ENCODE results near the gene TRAPPC12. TPM values are rescaled to one million over a fixed set of nuclear protein-coding genes. Genes with fewer than 3 reads are reported as not detected.

TRAPPC12 gene
- total RNA-seq, 4 donors from 2014 or later, result 52.2 to 90.7 (median 77.6) TPM

DNA sequence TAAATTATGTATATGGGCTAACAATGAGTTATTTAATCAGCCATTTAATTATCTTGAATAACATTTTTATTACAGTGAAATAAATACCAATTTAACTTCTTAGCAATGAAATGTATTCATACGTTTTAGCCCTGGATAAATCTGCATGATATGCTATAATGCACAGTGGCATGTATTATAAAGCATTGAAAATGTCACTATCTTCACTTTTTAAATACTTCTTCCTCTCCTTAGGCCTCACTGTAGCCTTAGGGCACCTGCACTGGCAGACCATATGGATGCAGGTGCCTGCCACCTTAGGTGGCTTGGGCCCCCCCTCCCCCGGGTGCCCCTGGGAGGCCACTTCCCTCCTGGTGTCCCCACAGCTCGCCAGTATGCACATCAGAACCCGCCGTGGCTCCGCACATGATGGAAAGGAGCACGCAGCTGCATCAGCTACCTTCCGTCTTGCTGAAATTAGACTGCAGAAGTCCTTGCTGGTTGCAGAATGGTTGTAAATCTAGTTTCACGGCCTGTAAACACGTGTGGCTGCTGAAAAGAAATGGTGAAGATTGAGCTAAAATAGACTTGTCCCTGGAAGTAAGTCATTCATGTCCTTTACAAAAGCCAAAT is 83.1 kb downstream of the TRAPPC12 start:
- no peak for TF ChIP-seq POLR2A (IDR thresholded peaks at IDR 0.05)
- no peak for TF ChIP-seq EP300 (IDR thresholded peaks at IDR 0.05)
- TF ChIP-seq, protein P1, sequence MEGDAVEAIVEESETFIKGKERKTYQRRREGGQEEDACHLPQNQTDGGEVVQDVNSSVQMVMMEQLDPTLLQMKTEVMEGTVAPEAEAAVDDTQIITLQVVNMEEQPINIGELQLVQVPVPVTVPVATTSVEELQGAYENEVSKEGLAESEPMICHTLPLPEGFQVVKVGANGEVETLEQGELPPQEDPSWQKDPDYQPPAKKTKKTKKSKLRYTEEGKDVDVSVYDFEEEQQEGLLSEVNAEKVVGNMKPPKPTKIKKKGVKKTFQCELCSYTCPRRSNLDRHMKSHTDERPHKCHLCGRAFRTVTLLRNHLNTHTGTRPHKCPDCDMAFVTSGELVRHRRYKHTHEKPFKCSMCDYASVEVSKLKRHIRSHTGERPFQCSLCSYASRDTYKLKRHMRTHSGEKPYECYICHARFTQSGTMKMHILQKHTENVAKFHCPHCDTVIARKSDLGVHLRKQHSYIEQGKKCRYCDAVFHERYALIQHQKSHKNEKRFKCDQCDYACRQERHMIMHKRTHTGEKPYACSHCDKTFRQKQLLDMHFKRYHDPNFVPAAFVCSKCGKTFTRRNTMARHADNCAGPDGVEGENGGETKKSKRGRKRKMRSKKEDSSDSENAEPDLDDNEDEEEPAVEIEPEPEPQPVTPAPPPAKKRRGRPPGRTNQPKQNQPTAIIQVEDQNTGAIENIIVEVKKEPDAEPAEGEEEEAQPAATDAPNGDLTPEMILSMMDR (IDR thresholded peaks at IDR 0.05), result no peak
- TF ChIP-seq POLR2AphosphoS5 (IDR thresholded peaks at IDR 0.05), result no peak
- Histone ChIP-seq H3K27ac (no peak overlapping the region), H3K36me3 (peaks cover 0 to 93% of the 10 kb centered on the region in 2 donors), H3K4me1 (peaks cover 0 to 8% (median 0%) of the 10 kb centered on the region in 3 donors), H3K9me3 (no peaks in the 10 kb centered on the region), H3K4me3 (no peak overlapping the region), H3K27me3 (no peaks in the 10 kb centered on the region)
- WGBS, 2 donors (ENCODE audit: low coverage in 1 of 2), result 69 to 76% methylated on average over 2 to 8 of the region's 10 CpGs
- no peak for ATAC-seq

DNA sequence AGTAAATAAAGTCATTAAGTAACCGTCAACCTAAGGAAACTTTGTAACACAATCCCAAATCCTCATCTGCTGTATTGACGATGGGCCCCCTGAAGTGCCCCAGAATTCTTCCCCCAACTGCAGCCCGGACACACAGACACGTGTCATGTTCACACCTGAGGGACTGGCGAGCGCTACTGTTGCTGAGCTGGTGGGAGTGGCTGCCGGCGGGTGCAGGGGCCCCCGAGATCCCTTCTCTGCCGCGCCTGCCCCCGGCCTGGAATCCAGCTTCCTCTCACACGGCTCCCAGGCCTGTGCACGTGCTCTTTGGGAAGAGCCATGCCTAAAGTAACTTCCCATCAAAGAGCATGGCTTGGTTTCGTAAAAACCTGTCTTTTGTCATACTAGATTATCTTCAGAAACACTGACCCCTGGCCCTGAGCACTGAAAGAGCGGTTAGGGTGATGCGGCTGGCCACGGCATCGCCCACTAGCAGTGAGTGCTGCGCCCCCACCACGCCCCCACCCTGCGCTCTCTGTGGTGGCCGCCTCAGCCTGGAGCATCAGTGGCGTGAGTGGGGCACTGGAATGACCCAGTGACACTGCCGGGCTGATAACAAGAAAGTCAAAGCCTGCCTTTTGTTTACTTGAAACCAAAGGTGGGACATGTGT is 83.8 kb downstream of the TRAPPC12 start:
- ATAC-seq, result no peak
- Histone ChIP-seq H3K4me3 (no peak overlapping the region), H3K27me3 (no peaks in the 10 kb centered on the region), H3K27ac (no peak overlapping the region), H3K36me3 (peaks cover 0 to 93% of the 10 kb centered on the region in 2 donors), H3K9me3 (no peaks in the 10 kb centered on the region), H3K4me1 (peaks cover 0 to 8% (median 0%) of the 10 kb centered on the region in 3 donors)
- WGBS, 2 donors (ENCODE audit: low coverage in 1 of 2), result 76% methylated on average over 11 of the region's 25 CpGs; no CpG with 5 or more reads in 1 of the 2 donors
- no peak for TF ChIP-seq EP300 (IDR thresholded peaks at IDR 0.05)
- no peak for TF ChIP-seq POLR2A (IDR thresholded peaks at IDR 0.05)
- no peak for TF ChIP-seq POLR2AphosphoS5 (IDR thresholded peaks at IDR 0.05)
- TF ChIP-seq, protein P1 (IDR thresholded peaks at IDR 0.05), result no peak

DNA sequence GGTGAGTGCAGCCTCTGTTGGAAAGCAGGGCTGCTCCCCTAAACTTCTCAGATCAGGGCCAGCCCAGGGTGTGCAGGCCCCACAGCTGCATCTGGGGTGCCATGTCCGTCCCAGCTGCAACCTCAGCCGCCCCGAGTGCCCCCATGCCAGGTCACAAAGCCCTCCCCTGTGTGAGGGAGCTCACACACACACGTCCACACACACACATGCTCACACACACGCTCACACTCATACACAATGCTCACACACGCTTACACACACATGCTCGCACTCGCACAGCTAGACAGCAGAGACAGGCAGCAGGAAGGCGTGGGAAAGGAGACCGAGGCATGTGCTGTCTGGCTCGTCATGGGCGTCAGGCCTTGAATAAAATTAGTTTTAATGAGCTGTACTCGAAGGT is 84.5 kb downstream of the TRAPPC12 start:
- Histone ChIP-seq H3K4me3 (no peak overlapping the region), H3K9me3 (no peaks in the 10 kb centered on the region), H3K27ac (no peak overlapping the region), H3K27me3 (no peaks in the 10 kb centered on the region), H3K36me3 (peaks cover 0 to 93% of the 10 kb centered on the region in 2 donors), H3K4me1 (peaks cover 0 to 14% (median 0%) of the 10 kb centered on the region in 3 donors)
- WGBS, 2 donors (ENCODE audit: low coverage in 1 of 2), result 74 to 84% methylated on average over 6 to 9 of the region's 13 CpGs
- no peak for TF ChIP-seq POLR2AphosphoS5 (IDR thresholded peaks at IDR 0.05)
- TF ChIP-seq EP300 (IDR thresholded peaks at IDR 0.05), result no peak
- TF ChIP-seq, protein P1 (IDR thresholded peaks at IDR 0.05), result no peak
- TF ChIP-seq POLR2A (IDR thresholded peaks at IDR 0.05), result no peak
- no peak for ATAC-seq

DNA sequence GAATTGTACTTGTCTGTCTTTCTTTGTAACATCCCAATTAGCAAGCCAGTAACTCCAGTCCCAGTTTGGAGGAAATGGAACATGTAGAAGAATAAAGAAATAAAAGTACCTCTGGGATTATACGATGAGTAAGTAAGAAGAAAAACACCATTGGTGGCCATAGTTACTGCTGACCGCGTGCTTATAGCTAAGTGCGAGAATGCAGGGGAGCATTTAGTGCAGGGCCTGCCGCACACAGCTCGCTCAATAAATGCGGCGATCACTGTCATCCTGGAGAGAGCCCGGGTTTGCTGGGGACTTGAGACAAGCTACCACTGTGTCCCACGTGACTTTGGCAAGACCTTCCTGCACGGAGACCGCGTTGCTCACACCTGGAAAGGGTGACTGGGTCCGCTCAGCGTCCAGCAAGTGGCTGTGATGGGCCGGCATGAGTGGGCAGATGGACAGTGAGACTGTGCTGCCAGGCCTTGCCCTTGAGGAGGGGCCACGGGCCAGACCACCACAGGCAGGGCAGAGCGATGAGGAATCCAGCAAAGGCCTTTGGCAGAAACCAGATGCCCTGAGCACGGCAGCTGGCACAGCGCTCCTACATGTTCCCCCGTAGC is 85.0 kb downstream of the TRAPPC12 start:
- TF ChIP-seq POLR2AphosphoS5 (IDR thresholded peaks at IDR 0.05), result no peak
- no peak for TF ChIP-seq POLR2A (IDR thresholded peaks at IDR 0.05)
- TF ChIP-seq, protein P1 (IDR thresholded peaks at IDR 0.05), result no peak
- no peak for TF ChIP-seq EP300 (IDR thresholded peaks at IDR 0.05)
- ATAC-seq, result no peak
- Histone ChIP-seq H3K9me3 (no peaks in the 10 kb centered on the region), H3K27me3 (no peaks in the 10 kb centered on the region), H3K4me3 (no peak overlapping the region), H3K4me1 (peaks cover 0 to 19% (median 3%) of the 10 kb centered on the region in 3 donors), H3K36me3 (peaks cover 0 to 92% of the 10 kb centered on the region in 2 donors), H3K27ac (no peak overlapping the region)
- WGBS, 2 donors (ENCODE audit: low coverage in 1 of 2), result 93 to 97% methylated on average over 10 of the region's 21 CpGs

All from gastroesophageal sphincter (tissue), 4 donors.